Fibroblast of skin of abdomen (primary cell): ENCODE results near the gene PCGF5.
"Not testable (repeated sequence)": the region's sequence is repeated elsewhere in the genome, so short reads cannot be mapped to it uniquely, and the experiment has no call there.

ENCODE experiments used
- DNase-seq: peaks from one replicate; pipeline ENCODE4 v3.0.0-alpha.2; 2013

Gene PCGF5

GRCh38 chr10:91210435-91210834 is 10.0 kb upstream of the PCGF5 start:
- DNase-seq = no peak

- DNase-seq = no peak
These were observed 8.8 kb upstream of the PCGF5 start for GRCh38 chr10:91211675-91212074.

GRCh38 chr10:91214911-91215310 is 5.6 kb upstream of the PCGF5 start:
- DNase-seq = no peak

- DNase-seq = no peak
These were observed 5.1 kb upstream of the PCGF5 start for GRCh38 chr10:91215384-91215783.

- no peak for DNase-seq
These were observed 881 bp upstream of the PCGF5 start for GRCh38 chr10:91219371-91220193.

GRCh38 chr10:91220954-91221675 is 652 bp downstream of the PCGF5 start:
- peak; percentile 9 for DNase-seq

- no peak for DNase-seq
These were observed 5.6 kb downstream of the PCGF5 start for GRCh38 chr10:91226093-91226492.

GRCh38 chr10:91227576-91227975 is 7.1 kb downstream of the PCGF5 start:
- DNase-seq = no peak

- DNase-seq = no peak
These were observed 9.2 kb downstream of the PCGF5 start for GRCh38 chr10:91229683-91230082.

GRCh38 chr10:91238191-91238590 is 17.7 kb downstream of the PCGF5 start:
- no peak for DNase-seq

GRCh38 chr10:91239789-91240188 is 19.3 kb downstream of the PCGF5 start:
- no peak for DNase-seq

GRCh38 chr10:91242940-91243339 is 22.5 kb downstream of the PCGF5 start:
- DNase-seq = no peak

GRCh38 chr10:91247360-91248111 is 27.1 kb downstream of the PCGF5 start:
- DNase-seq = peak; percentile 39

GRCh38 chr10:91249700-91250099 is 29.2 kb downstream of the PCGF5 start:
- no peak for DNase-seq

GRCh38 chr10:91250341-91250740 is 29.9 kb downstream of the PCGF5 start:
- DNase-seq = no peak

GRCh38 chr10:91251430-91252056 is 31.1 kb downstream of the PCGF5 start:
- DNase-seq = peak; percentile 54

- DNase-seq = no peak
These were observed 32.8 kb downstream of the PCGF5 start for GRCh38 chr10:91253300-91253699.

- no peak for DNase-seq
These were observed 36.8 kb downstream of the PCGF5 start for GRCh38 chr10:91257310-91257709.

GRCh38 chr10:91260417-91260816 is 40.0 kb downstream of the PCGF5 start:
- DNase-seq = not testable (repeated sequence)

- peak; percentile 87 for DNase-seq
These were observed 51.4 kb downstream of the PCGF5 start for GRCh38 chr10:91271886-91272285.

- DNase-seq = no peak
These were observed 64.1 kb downstream of the PCGF5 start for GRCh38 chr10:91284486-91285090.

- no peak for DNase-seq
These were observed 66.1 kb downstream of the PCGF5 start for GRCh38 chr10:91286572-91286971.
